OCI-LY7 (cell line): Measurements from ENCODE around the gene SNRPD3. TPM values are rescaled to one million over a fixed set of nuclear protein-coding genes. Genes with fewer than 3 reads are reported as not detected.

Source experiments
- BruUV-seq: library from RNA; stranded (reverse); fragments of 400-500 nt; replicated peaks from 2 replicates; lab custom pipeline; 2021; lab: Mats Ljungman, UMichigan
- CTCF ChIA-PET: fragments of 300-600 bp; sonication (Branson Sonifier 250); formaldehyde crosslinking; loops from one replicate; lab custom pipeline; 2022; ENCODE audit warnings: antibody characterized with exemption; ENCODE audit not compliant: unreplicated experiment; lab: Charles Lee
- POLR2A ChIA-PET: fragments of 300-600 bp; sonication (Branson Sonifier 250); formaldehyde crosslinking; loops from one replicate; lab custom pipeline; 2022; ENCODE audit warnings: antibody characterized with exemption; lab: Charles Lee
- DNase-seq: peaks from one replicate; pipeline ENCODE4 v3.0.0-alpha.2; 2015; ENCODE audit warnings: low spot score
- H2AFZ ChIP-seq: fragments of 200-600 bp; sonication (generic), shearing (Covaris generic); 2 replicates; pipeline ENCODE4 v1.6.1; 2014; ENCODE audit warnings: mild to moderate bottlenecking, antibody characterized with exemption, low read length, moderate library complexity
- H3K27ac ChIP-seq: fragments of 200-600 bp; sonication (generic); 2 replicates; pipeline ENCODE4 v1.5.1; 2014; ENCODE audit warnings: mixed run types, low read depth, mild to moderate bottlenecking, moderate library complexity, low read length, inconsistent platforms; ENCODE audit not compliant: poor library complexity, severe bottlenecking
- H3K36me3 ChIP-seq: fragments of 200-600 bp; sonication (generic); 2 replicates; pipeline ENCODE4 v1.6.1; 2014; ENCODE audit warnings: mild to moderate bottlenecking, antibody characterized with exemption, low read length, moderate library complexity, mixed read lengths; ENCODE audit not compliant: insufficient read depth
- H3K4me1 ChIP-seq: fragments of 200-600 bp; sonication (generic); 2 replicates; pipeline ENCODE4 v1.5.1; 2014; ENCODE audit warnings: mild to moderate bottlenecking, low read length; ENCODE audit not compliant: insufficient read depth, poor library complexity, severe bottlenecking
- H3K4me2 ChIP-seq: fragments of 200-600 bp; sonication (generic); 2 replicates; pipeline ENCODE4 v1.6.1; 2014; ENCODE audit warnings: mild to moderate bottlenecking, low read length
- H3K4me3 ChIP-seq: fragments of 200-600 bp; sonication (generic); 2 replicates; pipeline ENCODE4 v1.5.1; 2014; ENCODE audit warnings: mild to moderate bottlenecking, low read depth, low read length; ENCODE audit not compliant: poor library complexity, severe bottlenecking
- H3K79me2 ChIP-seq: fragments of 200-600 bp; sonication (generic); 2 replicates; pipeline ENCODE4 v1.6.1; 2016; ENCODE audit warnings: low read depth, mild to moderate bottlenecking, low read length, moderate library complexity, mixed read lengths; ENCODE audit not compliant: insufficient read depth
- H3K9me2 ChIP-seq: fragments of 200-600 bp; sonication (generic); 2 replicates; pipeline ENCODE4 v1.6.1; 2016; ENCODE audit warnings: mild to moderate bottlenecking, low read length, mixed read lengths; ENCODE audit not compliant: insufficient read depth
- H3K9me3 ChIP-seq: fragments of 200-600 bp; sonication (generic); 2 replicates; pipeline ENCODE4 v1.6.1; 2014; ENCODE audit warnings: mild to moderate bottlenecking, mixed run types, low read length, mixed read lengths
- H4K20me1 ChIP-seq: fragments of 200-600 bp; sonication (generic); 2 replicates; pipeline ENCODE4 v1.6.1; 2014; ENCODE audit warnings: mild to moderate bottlenecking, antibody characterized with exemption, low read length, moderate library complexity, mixed read lengths; ENCODE audit not compliant: insufficient read depth
- EZH2phosphoT487 ChIP-seq: fragments of 200-600 bp; sonication (generic); IDR thresholded peaks from 2 replicates; pipeline ENCODE4 v1.6.1; 2018; ENCODE audit warnings: low read depth, borderline replicate concordance, mild to moderate bottlenecking, mixed run types, antibody characterized with exemption, low read length, moderate library complexity, mixed read lengths
- intact Hi-C: fragments of 100-400 bp; cut with micrococcal nuclease; formaldehyde crosslinking; loops from one replicate; pipeline ENCODE4 v1.10.0; 2022; ENCODE audit not compliant: unreplicated experiment
- total RNA-seq, 2 experiments: library from RNA; depleted of rRNA in 1 of 2; stranded (reverse); fragments of >200 nt in 1 of 2; shearing (Covaris generic) in 1 of 2; gene quantifications; 2 replicates each; pipeline ENCODE4 v1.2.3, GENCODE V29; 2014 to 2022
- TF ChIP-seq, protein P1 (sequence below): fragments of 200-600 bp; sonication (generic); conservative IDR thresholded peaks from 2 replicates; pipeline ENCODE4 v1.5.1; 2014; ENCODE audit warnings: mild to moderate bottlenecking, antibody characterized with exemption, low read length, moderate library complexity, mixed read lengths

The SNRPD3 gene
- total RNA-seq, 2 experiments from 2014 or later = 166 to 264 TPM

DNA sequence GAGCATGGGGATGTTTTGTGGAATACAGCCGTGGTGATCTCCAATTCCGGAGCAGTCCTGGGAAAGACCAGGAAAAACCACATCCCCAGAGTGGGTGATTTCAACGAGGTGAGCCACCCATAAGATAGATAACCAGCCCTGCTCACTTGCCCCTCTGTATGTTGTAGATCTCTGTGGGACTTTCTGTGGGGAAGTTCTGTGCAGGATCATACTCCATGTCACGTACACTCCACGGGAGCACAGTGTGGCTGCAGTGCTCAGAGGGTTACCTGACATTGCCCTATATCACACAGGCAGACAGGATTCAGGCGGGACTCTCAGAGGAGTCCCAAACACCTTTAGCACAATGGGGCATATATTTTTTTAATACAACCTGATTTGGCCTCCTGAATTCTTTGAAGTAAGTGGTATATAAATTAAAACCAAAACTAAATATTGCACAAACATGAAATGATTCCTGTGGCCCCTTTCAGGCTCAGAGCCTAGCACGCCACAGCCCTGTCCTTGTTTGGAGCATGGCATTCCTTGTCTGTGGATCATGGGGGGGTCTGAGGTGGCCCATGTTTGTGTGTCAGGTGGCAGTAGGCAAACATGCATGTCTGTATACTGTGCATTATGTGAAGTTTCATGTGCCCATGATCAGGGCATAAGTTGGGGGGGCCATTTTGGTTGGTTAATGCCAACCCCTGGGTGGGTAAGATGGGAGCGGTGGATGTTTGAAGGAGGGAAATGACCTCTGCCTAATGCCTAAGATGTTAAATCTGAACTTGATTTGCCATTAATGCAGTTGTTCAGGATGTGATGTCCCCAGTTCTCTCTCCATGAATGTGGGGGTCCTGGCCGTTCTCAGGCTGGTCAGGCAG, 42.2 kb upstream of the SNRPD3 start:
- intact Hi-C loops = no loop called here

DNA sequence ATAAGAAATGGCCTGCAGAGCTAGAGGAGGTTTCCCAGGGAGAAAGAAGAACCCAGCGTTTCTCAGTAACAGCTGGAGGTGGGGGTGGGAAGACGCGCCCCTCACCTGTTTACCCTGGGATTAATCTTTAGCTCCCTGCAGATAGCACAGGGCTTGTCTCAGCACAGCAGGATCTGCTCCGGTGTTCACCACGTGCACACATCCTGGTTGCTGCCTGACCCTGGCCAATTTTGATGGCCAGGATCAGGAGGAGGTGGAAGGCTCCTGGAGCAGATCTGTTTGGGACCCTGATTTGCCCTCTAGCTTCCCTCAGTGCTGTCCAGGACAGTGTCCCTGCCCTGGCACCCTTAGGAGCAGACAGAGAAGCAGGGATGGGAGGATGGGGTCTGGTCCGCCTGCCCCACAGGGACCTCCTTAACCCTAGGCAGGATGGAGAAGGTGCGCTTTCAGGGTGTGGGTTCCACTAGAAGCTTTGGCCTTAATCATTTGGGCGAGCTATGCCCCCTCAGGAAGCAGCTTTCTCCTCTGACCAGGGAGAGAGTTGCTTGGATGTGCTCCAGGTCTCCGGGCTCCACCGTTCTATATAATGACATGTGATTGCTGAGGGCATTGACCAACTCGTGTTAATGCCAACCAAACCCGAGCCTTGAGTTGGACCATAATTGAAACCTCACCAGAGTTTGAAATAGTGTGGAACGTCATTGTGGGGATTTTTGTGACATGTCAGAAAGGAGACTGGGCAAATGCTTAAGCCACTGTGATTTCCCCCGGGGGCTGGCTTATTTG, 41.4 kb upstream of the SNRPD3 start:
- CTCF ChIA-PET = interaction anchor here (0.6 kb wide), 1 partner anchor 10 kb away, joined by 4 read pairs; no protein-coding TSS in a partner anchor
- Histone ChIP-seq H3K4me1 (peaks cover 30% of the 10 kb centered on the region), H2AFZ (no peak overlapping the region), H3K79me2 (no peaks in the 10 kb centered on the region), H3K36me3 (no peaks in the 10 kb centered on the region), H3K4me3 (no peak overlapping the region), H3K9me3 (no peaks in the 10 kb centered on the region), H3K4me2 (no peak overlapping the region), H3K9me2 (no peaks in the 10 kb centered on the region), H3K27ac (no peak overlapping the region), H4K20me1 (no peaks in the 10 kb centered on the region)
- TF ChIP-seq, protein P1, sequence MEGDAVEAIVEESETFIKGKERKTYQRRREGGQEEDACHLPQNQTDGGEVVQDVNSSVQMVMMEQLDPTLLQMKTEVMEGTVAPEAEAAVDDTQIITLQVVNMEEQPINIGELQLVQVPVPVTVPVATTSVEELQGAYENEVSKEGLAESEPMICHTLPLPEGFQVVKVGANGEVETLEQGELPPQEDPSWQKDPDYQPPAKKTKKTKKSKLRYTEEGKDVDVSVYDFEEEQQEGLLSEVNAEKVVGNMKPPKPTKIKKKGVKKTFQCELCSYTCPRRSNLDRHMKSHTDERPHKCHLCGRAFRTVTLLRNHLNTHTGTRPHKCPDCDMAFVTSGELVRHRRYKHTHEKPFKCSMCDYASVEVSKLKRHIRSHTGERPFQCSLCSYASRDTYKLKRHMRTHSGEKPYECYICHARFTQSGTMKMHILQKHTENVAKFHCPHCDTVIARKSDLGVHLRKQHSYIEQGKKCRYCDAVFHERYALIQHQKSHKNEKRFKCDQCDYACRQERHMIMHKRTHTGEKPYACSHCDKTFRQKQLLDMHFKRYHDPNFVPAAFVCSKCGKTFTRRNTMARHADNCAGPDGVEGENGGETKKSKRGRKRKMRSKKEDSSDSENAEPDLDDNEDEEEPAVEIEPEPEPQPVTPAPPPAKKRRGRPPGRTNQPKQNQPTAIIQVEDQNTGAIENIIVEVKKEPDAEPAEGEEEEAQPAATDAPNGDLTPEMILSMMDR = no peak
- TF ChIP-seq EZH2phosphoT487 = no peak
- DNase-seq = no peak
- intact Hi-C loops = no loop called here
- POLR2A ChIA-PET = interaction anchor here (0.6 kb wide), 1 partner anchor 249 kb away, joined by 3 read pairs; no protein-coding TSS in a partner anchor
- BruUV-seq = no TSS peak

More for the DNA sequence above, 42.2 kb upstream of the SNRPD3 start:
- TF ChIP-seq, protein P1 = no peak
- no peak for TF ChIP-seq EZH2phosphoT487
- no peak overlapping the region for H2AFZ ChIP-seq
- POLR2A ChIA-PET = no interaction called here
- no peak for DNase-seq
- H3K4me3 ChIP-seq = no peak overlapping the region
- H3K27ac ChIP-seq = no peak overlapping the region
- CTCF ChIA-PET = interaction anchor here (0.6 kb wide), 1 partner anchor 11 kb away, joined by 4 read pairs; no protein-coding TSS in a partner anchor
- no peaks in the 10 kb centered on the region for H3K9me3 ChIP-seq
- H3K4me2 ChIP-seq = no peak overlapping the region
- no peaks in the 10 kb centered on the region for H3K36me3 ChIP-seq
- H3K9me2 ChIP-seq = no peaks in the 10 kb centered on the region
- H3K79me2 ChIP-seq = no peaks in the 10 kb centered on the region
- no peaks in the 10 kb centered on the region for H4K20me1 ChIP-seq
- BruUV-seq = no TSS peak
- peaks cover 30% of the 10 kb centered on the region for H3K4me1 ChIP-seq
